ENCODE results near the gene GRID2IP.
"Not testable (repeated sequence)": the region's sequence is repeated elsewhere in the genome, so short reads cannot be mapped to it uniquely, and the experiment has no call there.

GRID2IP gene

GRCh38 chr7:6495597-6496262 lies 55.5 kb downstream of the GRID2IP start:
- in situ Hi-C loops (cut with HindIII; ENCODE audit: low sequenced_read_pairs): no loop called here

- in situ Hi-C loops (cut with HindIII; ENCODE audit: low sequenced_read_pairs): loop anchor here (5.0 kb wide), 2 partner anchors 83 to 138 kb away; partner anchors contain the start of gene ZDHHC4
Measured at GRCh38 chr7:6494365-6494764, 56.9 kb downstream of the GRID2IP start.

GRCh38 chr7:6491194-6491593 lies 60.1 kb downstream of the GRID2IP start:
- in situ Hi-C loops (cut with HindIII; ENCODE audit: low sequenced_read_pairs): loop anchor here (5.0 kb wide), 2 partner anchors 86 to 141 kb away; partner anchors contain the start of gene ZDHHC4

- in situ Hi-C loops (cut with HindIII; ENCODE audit: low sequenced_read_pairs): loop anchor here (5.0 kb wide), 2 partner anchors 88 to 143 kb away; partner anchors contain the start of gene ZDHHC4
Measured at GRCh38 chr7:6489612-6490011, 61.6 kb downstream of the GRID2IP start.

GRCh38 chr7:6487184-6487545 lies 64.1 kb downstream of the GRID2IP start:
- in situ Hi-C loops (cut with HindIII; ENCODE audit: low sequenced_read_pairs): no loop called here

- in situ Hi-C loops (cut with HindIII; ENCODE audit: low sequenced_read_pairs): no loop called here
Measured at GRCh38 chr7:6486438-6487183, 64.7 kb downstream of the GRID2IP start.

- in situ Hi-C loops (cut with HindIII; ENCODE audit: low sequenced_read_pairs): no loop called here
Measured at GRCh38 chr7:6482743-6483119, 68.5 kb downstream of the GRID2IP start.

- in situ Hi-C loops (cut with HindIII; ENCODE audit: low sequenced_read_pairs): no loop called here
Measured at GRCh38 chr7:6482307-6482706, 69.0 kb downstream of the GRID2IP start.

- in situ Hi-C loops (cut with HindIII; ENCODE audit: low sequenced_read_pairs): no loop called here
Measured at GRCh38 chr7:6481445-6481844, 69.8 kb downstream of the GRID2IP start.

GRCh38 chr7:6480323-6480660 lies 71.0 kb downstream of the GRID2IP start:
- in situ Hi-C loops (cut with HindIII; ENCODE audit: low sequenced_read_pairs): no loop called here

GRCh38 chr7:6479067-6479466 lies 72.2 kb downstream of the GRID2IP start:
- in situ Hi-C loops (cut with HindIII; ENCODE audit: low sequenced_read_pairs): no loop called here

- in situ Hi-C loops (cut with HindIII; ENCODE audit: low sequenced_read_pairs): no loop called here
Measured at GRCh38 chr7:6478186-6478585, 73.1 kb downstream of the GRID2IP start.

- in situ Hi-C loops (cut with HindIII; ENCODE audit: low sequenced_read_pairs): no loop called here
Measured at GRCh38 chr7:6477318-6477660, 74.0 kb downstream of the GRID2IP start.

- in situ Hi-C loops (cut with HindIII; ENCODE audit: low sequenced_read_pairs): no loop called here
Measured at GRCh38 chr7:6476596-6477317, 74.5 kb downstream of the GRID2IP start.

GRCh38 chr7:6475433-6476186 lies 75.7 kb downstream of the GRID2IP start:
- in situ Hi-C loops (cut with HindIII; ENCODE audit: low sequenced_read_pairs): no loop called here

- in situ Hi-C loops (cut with HindIII; ENCODE audit: low sequenced_read_pairs): no loop called here
Measured at GRCh38 chr7:6465862-6466261, 85.4 kb downstream of the GRID2IP start.

GRCh38 chr7:6463609-6464008 lies 87.7 kb downstream of the GRID2IP start:
- in situ Hi-C loops (cut with HindIII; ENCODE audit: low sequenced_read_pairs): not testable (repeated sequence)

GRCh38 chr7:6461946-6462550 lies 89.2 kb downstream of the GRID2IP start:
- in situ Hi-C loops (cut with HindIII; ENCODE audit: low sequenced_read_pairs): no loop called here

GRCh38 chr7:6460990-6461584 lies 90.2 kb downstream of the GRID2IP start:
- in situ Hi-C loops (cut with HindIII; ENCODE audit: low sequenced_read_pairs): no loop called here

GRCh38 chr7:6460303-6460702 lies 91.0 kb downstream of the GRID2IP start:
- in situ Hi-C loops (cut with HindIII; ENCODE audit: low sequenced_read_pairs): no loop called here

Measured in endothelial cell of hepatic sinusoid (primary cell).